NCI-H748 (cell line): ENCODE results near the gene IRAK1.

Source experiments
- DNase-seq: peaks from one replicate; lab custom pipeline; 2025; ENCODE audit not compliant: unreplicated experiment; lab: John Stamatoyannopoulos, UW

Gene IRAK1

DNA sequence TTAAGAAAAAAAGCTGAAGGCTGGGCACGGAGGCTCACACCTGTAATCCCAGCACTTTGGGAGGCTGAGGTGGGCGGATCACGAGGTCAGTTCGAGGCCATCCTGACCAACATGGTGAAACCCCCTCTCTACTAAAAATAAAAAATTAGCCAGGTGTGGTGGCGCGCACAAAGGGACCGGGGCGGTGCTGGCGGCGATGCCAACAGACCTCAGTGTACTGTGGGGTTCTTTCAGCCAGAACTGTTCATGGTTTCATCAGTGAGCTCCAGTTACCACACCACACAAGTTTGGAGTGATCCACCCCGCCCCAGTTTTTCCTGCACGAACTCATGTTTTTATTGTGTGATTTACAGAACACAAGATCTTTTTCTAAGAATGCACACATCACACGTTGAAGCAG is 21.2 kb upstream of the IRAK1 start:
- no peak for DNase-seq

DNA sequence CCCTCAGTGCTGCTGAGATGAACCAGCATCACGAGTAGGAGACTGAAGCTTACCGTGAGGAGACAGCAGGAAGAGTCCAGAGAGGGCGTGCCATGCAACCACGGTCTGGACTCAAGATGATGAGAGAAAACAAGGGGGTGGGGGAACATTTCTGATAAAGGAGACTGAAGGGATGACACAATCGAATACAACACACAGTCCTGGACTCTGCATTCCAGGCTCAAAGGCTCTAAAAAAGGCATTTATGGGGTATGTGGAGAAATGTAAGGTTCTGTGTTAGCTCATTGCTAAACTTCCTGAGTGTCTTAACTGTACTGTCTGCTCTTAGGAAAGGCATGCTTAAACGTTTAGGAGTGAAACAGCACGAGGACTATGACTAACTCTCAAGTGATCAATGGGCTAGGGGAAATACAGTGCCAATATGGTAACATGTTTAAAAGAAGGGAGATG is 20.6 kb upstream of the IRAK1 start:
- no peak for DNase-seq

DNA sequence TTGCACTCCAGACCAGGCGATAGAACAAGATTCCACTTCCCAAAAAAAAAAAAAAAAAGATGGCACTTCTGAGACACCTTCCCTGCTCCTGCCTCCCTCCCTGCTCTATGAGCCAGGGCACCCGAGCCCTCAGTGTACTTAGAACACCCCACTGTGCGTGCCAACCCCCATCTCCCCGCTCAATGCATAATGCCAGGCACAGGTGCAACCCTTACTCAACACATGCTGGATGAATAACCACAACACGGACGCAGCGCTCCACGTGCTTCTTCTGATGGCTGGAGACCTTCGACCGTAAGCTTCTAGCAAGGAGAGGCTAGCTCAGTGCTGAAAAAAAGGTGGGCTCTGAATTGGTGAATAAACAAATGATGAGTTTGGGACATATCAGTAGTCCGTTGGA is 19.9 kb upstream of the IRAK1 start:
- DNase-seq, result no peak

DNA sequence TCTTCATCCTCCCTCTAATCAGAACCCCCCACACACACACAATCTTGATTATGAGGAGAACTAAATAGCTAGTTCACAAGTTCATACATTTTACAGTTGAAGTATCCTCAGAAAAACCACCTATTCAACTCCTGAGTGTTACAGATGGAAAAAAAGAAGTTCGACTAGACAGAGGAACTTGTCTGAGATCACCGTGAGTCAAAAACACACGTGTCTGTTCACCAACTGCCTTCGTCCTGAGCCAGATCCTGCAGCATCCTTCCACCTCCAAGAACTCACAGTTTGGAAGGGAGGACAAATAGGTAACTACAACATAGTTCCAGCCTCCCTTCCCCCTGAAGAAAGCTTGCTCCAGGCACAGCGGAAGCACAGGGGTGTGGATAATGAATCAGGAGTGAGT is 19.0 kb upstream of the IRAK1 start:
- no peak for DNase-seq

DNA sequence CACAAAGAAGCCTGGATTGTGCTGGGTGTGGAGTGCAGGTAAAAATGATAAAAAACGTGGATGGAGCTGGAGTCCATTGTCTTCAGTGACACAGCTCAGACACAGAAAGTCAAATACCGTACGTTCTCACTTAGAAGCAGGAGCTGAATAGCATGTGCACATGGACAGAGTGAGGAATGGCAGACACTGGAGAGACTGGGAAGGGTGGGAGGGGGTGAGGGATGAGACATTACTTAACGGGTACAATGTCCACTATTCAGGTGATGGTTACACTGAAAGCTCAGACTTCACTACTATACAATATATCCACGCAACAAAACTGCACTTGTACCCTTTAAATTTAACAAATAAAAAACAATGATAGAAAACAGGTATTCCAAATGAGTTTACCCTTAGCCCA is 18.1 kb upstream of the IRAK1 start:
- DNase-seq, result no peak

DNA sequence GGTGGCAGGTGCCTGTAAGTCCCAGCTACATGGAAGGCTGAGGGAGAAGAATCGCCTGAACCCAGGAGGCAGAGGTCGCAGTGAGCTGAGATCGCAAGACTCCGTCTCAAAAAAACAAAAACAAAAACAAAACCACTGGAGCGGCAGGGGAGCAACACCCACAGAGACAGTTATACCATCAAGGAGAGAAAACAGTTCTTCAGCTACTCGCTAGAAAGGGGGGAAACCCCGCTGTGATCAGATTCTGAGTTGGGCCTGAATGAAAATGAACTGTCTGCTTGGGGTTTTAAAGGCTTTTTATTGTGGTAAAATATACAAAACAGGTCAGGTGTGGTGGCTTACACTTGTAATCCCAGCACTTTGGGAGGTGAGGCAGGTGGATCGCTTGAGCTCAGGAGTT is 16.8 kb upstream of the IRAK1 start:
- no peak for DNase-seq

DNA sequence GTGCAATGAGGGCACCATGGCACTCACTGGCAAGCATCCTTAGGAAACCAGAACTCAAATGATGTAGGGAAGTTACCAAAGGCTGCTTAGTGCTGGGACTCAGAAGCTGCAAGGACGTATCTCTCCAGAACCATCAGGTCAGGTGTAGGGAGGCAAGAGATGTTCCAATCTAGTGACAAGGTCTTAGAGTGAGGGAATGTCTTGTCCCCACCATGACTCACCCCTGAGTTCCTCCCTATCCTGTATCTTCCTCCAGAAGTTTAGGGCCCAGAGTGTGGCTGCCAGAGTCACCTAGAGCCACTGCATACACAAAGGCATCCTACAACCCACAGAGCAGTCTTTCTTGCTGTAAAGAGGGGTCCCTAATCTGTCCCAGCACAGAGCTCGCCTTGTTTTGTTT is 14.1 kb upstream of the IRAK1 start:
- DNase-seq, result no peak

DNA sequence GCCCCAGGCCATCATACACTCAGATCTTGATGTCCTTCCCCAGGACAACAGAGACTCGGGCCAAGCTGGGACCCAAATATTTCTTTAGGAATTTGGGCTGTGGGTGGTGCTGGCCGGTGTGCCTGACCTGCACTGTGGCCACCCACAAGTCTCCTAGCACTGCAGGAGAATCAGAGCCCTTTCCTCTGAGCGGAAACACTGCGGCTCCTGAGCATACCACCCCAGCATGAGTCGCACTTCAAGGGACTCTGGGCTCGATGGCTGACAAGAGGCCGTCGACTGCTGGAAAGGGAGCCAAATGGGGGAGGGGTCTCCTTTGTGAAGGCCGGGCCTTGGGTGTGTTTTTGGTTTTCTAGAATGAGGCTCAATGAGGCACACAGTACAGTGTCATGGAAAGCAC is 13.0 kb upstream of the IRAK1 start:
- no peak for DNase-seq

DNA sequence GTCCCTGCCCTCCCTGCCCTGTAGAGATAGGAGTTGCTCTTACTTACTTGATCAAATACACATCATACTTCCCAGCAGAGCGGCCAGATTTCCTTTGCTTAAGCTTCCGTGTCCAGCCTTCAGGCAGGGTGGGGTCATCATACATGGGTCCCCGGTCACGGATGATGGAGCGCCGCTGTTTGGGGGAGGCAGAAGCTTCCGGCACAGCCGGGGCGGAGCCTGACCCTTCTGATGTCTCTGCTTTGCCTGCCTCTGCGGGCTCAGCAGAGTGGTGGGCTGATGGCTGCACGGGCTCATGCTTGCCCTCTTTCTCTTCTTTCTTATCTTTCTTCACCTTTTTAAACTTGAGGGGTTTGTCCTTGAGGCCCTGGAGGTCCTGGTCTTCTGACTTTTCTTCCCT is 12.5 kb upstream of the IRAK1 start:
- no peak for DNase-seq

DNA sequence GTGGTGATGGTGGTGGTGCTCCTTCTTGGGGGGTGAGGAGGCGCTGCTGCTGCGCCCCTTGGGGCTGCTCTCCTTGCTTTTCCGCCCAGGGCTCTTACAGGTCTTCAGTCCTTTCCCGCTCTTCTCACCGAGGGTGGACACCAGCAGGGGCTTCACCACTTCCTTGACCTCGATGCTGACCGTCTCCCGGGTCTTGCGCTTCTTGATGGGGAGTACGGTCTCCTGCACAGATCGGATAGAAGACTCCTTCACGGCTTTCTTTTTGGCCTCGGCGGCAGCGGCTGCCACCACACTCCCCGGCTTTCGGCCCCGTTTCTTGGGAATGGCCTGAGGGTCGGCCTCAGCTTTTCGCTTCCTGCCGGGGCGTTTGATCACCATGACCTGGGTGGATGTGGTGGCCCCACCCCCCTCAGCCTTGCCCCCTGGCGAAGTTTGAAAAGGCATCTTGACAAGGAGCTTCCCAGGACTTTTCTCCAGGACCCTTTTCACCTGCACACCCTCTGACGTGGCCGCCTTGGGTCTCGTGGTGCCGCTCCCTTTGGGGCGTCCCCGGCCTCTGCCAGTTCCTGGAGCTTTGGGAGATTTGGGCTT is 11.1 kb upstream of the IRAK1 start:
- no peak for DNase-seq

DNA sequence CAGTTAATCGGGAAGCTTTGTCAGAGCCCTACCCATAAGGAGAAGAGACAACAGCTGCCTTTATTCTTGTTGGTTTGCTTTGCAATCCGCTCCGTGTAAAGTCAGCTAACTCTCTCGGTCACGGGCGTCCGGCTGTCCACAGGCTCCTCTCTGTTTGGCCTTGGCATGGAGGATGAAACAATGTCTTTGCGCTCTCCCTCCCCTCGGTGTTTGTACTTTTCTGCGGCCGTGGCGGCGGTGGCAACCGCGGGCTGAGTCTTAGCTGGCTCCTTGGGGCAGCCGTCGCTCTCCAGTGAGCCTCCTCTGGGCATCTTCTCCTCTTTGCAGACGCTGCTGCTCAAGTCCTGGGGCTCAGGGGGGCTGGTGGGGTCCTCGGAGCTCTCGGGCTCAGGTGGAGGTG is 10.6 kb upstream of the IRAK1 start:
- no peak for DNase-seq

DNA sequence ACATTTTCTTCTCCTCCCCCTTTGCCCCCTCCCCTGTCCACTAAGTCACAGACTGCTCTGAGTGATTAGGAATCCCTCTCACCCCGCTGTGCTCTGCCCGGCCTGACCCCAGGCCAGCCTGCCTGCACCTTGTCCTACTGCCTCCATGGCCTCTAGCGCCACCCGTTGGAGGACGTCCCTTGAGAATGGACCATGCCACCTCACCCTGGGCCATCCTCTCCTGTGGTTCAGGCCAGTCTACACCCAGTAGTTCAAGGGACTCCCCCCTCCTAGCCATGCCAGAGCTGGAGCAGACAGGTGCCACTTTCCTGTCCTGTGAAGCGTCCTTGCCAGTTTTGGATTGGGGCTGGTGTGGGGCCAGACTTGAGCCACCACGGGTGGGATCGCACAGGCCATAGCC is 9.7 kb upstream of the IRAK1 start:
- no peak for DNase-seq

DNA sequence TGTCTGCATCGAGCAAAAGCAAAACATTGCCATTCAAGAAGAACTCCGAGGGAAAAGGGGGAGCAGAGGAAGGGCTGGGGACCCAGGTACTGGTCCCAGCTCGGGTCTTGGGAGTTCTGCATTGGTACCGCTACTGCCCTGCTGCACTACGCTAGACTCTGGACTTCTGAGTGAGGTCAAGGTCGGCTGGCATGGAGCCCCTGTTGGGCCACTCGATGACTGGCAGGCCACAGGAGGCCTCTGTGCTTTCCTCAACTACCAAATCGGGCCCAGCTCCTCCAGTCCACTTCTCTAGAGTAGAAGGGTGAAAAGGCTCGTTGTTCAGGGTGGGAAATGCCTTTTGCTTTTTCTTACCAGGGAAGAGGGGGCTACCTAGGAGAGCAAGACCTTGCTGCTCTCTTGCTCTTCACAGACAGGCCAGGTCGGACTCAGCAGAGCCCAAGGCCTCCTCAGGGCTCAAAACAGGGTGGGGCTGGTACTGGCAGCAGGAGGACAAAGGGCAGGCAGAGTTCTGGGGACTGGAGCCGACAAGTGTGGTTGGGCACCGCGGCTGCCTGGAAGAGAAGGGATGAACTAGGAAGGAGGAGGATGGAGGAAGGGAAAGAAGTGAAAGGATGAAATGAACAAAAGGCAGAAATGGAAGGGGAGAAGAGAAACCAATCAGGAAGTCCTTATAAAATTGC is 8.9 kb upstream of the IRAK1 start:
- DNase-seq, result no peak

DNA sequence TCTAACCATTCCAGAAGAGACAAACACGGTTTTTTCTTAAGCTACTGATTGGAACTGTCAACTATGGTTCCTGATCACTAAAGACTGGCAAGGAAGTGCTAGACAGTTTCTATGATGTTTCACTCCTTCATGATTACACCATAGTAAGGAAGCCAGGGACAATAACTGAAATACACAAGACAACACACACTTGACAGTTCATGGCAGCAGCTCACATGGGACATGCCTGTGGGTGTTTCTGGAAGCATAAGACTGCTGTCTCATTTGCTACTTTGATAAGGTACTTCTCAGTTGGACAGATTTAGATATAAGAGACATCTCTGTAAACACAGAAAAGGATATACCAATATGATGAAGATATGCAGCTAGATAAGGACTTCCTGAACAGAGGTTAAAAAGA is 8.3 kb upstream of the IRAK1 start:
- no peak for DNase-seq

DNA sequence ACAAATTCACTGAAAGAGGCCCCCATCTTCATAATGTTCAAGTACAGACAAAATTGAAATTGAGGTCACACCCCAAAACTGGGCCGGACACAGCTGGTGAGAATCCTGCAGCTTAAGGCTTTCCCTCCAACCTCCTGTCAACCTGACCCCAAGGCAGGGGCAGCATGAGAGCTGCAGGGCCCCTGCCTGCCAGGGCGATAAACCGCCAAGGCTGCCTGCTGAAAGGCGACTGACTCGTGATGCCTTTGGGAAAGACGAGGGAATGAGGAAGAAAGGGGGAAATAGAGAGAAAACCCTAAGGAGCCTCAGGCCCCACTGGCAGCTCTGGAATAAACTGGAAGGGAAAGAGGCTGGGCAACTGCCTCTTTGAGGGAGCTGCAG is 7.3 kb upstream of the IRAK1 start:
- no peak for DNase-seq

DNA sequence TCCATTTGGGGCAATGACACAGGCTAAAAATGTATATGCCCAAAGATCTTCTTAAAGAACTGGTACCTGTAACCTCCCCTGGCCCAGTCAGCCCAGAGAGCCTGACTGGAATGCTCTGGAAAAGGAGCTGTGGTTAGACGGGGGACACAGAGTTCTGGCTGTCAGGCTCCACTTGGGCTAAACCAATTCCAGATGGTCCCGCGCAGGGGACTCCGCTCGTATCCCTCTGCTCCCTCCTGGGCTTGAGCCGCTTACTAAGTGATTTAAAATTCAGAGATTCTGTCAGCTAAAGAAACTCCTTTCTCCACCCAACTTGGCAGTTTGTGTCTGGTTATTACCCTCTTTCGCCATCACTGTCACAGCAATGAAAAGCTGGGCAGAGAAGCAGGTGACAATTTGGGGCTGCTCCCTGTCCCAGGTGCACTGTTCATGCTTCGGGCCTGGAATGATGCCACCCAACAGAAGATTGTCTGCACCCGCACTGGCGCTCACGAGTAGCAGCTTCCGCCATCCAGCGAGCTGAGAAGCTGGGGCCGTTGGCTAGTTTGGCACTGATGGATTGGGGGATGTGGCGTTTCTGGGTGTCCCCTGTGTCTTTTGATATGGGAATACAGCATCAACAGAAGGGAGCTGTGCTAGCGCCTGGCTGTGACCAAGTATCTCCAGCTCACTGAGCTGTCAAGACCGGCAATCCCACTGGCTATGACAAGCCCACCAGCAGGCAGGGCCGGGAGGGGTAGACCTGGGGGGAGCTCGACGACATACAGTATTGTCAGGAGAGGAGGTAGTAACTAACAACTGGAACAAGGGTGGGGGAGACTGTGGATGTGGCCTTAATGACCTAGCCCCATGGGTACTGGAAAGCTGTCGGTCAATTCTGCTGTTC is 6.7 kb upstream of the IRAK1 start:
- DNase-seq, result no peak

DNA sequence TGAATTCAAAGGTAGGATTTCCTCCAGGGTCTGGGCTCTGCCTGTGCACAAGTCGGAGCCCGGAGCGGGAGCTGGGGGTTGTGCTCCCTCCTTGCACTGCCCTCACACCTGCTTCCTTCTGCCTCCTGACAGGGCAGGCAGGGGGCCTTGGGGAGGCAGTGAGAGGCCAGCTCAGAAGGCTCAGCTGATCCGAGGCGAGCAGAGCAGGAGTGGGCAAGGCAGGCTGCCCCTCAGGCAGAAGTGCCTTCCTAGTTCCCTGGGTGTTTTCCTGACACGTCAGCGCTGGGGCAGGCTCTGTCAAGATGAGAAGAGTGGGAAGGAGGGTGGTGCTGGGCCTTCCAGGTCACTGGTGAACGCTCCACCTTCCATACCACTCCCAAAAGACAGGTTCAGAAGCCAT is 5.5 kb upstream of the IRAK1 start:
- DNase-seq, result no peak

DNA sequence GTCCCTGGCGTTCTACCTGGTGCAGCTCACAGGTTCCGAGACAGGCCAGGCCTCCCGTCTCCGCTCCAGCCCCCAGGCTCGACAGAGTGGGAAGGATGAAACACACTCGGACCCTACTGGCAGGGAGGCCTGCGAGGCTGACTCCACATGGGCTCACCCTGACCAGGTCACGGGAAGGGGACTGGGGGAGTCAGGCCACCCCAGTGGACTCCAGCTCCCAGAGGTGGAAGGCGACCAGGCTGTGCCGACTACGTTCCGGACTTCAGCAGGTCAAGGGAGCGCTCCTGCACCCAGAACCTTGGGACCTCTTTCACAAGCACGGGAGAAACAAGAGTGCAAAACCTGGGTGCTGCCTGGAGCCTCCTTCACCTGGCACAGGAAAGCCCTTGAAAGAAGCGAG is 4.6 kb upstream of the IRAK1 start:
- DNase-seq, result no peak

DNA sequence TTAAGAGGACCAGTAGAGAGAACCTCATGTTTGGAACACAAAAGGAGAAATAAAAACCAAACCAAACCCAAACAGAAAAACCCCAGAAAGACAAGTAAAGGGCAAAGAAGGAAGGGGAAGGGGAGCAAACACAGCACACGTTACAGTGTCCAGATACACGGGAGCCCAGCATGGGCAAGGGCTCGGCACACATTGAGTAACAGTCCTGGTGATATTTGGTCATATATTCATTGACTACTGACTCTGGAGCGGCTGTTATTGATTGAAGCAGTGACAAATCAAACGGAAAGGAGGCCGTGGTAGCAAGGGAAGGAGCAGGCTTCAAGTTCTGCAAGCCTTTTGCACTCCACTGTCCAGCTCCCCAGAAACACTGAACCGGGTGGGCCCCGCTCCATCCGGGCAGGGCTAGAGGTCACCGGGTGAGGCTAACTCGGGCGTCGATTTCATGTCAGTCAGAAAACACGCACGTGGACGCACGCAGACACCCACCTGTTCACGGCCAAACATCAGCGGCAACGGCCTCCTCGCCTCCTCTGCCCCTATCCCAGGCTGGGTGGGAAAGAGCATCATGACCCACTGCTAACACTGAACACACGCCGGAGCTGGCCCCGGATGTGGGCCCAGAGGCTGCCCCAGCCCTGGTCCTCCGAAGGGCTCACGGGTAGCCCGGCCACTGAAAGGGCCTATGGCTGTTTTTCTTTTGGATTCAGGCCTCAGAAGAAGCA is 3.7 kb upstream of the IRAK1 start:
- DNase-seq, result no peak

DNA sequence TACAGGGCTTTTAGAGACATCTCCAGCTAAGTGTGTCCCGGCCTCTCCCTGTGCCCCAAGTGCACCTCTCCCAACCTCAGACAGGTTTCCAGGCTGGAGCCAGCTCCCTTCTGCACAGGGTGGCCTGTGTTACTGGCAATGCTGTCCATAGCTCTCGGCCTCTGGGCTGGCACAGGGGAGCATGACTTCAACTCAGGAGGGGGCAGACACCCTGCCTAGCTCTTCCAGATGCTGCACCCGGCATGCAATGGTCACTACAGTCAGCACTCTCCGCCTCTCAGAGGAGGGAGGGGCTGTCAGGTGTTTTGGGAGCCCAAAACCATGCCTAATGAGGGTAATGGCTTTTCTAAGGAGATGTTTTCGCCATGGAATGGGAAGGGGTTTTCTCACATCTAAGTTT is 2.4 kb upstream of the IRAK1 start:
- no peak for DNase-seq

DNA sequence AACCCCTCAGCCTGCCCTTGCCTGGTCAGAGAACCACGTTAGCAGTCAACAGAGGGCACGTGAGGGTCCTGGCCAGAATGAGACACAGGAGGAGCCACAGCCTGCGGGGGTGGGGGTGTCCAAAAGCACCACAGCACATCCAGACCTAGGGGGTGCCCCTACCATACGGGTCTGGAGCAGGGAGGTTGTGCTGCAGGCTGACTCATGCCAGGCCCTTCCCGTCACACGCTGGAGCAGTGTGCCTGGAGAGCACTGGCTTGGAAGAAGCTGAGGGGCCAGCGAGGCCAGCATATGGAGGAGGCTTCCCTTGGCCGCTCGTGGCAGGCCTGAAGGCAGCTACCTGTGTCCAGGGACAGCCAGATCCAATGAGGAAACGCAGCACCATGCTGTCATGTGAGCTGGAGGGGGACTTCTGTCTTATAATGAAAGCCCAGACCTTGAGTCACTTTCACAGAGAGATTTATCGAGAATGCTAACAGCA is 1.5 kb upstream of the IRAK1 start:
- no peak for DNase-seq
